Stimulated activated CD4-positive, alpha-beta T cell treated with anti-CD3 and anti-CD28 coated beads, TNF-alpha, amount 100 ng/mL, for 48 hours (primary cell): ENCODE measurements around the gene HNF4A.

Source experiments
- DNase-seq, 3 donors: peaks; one replicate each; pipeline ENCODE4 v3.0.0-alpha.2; 2020; ENCODE audit warnings: low read depth in 3 of 3

Gene HNF4A

GRCh38 chr20:44392088-44392775 lies 36.7 kb downstream of the HNF4A start:
- no peak for DNase-seq

DNA sequence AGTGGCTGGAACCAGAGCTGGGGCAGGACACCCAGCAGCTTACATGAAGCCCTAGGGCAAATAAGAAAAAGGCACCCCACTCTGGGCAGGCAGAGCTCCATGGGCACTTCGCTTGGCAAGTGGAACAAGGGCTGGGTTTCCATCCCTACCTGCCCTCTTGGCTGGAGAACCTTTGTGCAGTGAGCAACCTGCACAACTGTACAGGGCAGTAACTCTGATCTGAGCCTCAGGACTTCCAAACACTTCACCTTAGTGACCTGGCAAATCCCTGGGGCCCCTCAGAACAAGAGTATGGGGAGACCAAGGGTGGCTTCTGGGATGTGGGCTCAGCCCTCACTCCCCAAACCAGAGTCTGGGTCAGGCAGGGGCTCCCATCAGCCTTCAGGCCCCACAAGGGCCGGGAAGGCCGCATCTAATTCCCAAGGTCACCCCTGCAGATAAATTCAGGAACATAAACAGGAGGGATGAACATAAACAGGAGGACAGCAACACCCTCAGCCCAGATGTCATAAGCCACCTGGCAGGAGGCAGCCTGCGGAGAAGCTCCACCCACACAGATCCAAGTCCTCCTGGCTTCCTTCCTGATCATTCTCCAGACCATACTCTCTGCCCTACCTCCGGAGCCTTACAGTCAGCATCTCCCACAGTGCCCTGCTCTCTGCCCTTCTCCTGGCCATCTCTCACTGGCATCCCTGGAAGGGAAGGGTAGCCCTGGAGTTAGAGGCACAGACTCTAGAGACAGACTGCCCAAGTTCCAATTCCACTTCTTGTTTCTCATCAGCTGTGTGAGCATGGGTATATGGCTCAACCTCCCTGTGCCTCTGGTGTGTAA lies 37.5 kb downstream of the HNF4A start:
- DNase-seq, result no peak

DNA sequence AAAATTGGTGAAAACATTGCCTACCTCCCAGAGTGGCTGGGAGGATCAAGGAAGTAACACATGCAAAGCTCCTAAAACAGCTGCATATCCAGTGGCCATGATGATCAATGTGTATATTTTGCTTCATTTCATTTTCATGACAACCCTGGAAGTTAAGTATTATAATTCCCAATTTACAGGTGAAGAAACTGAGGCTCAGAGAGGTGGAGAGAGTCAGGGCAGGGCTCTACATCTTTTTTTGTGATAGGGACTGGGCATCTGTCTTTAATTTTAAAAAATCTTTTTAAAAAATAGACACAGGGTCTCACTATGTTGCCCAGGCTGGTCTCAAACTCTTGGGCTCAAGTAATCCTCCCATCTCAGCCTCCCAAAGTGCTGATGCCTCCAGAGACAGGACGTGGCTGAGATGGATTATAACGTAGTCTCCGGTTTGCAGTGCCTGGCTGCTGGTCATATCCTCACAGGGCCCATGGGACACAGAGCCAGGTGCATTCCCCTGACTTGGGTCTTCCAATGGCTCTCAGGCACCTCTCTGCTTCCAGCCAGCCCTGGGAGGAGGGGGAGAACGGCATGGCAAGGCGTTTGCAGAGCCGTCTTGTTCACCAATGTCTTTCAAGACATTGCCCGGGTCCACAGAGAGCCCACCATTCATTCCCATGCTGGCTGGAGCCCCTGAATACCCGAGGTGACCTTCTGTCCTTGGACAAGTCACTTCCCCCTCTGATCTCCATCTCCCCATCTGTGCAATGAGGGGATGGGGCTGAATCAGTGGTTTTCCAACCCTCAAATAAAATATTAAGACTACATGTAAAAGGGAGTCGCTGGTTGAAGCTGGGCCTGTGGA lies 38.3 kb downstream of the HNF4A start:
- no peak for DNase-seq

- no peak for DNase-seq
These were observed 38.9 kb downstream of the HNF4A start for GRCh38 chr20:44394452-44394701.

GRCh38 chr20:44394702-44395460 lies 39.4 kb downstream of the HNF4A start:
- DNase-seq, result no peak

- no peak for DNase-seq
These were observed 40.2 kb downstream of the HNF4A start for GRCh38 chr20:44395461-44396340.

GRCh38 chr20:44396369-44397130 lies 41.1 kb downstream of the HNF4A start:
- DNase-seq, result no peak

DNA sequence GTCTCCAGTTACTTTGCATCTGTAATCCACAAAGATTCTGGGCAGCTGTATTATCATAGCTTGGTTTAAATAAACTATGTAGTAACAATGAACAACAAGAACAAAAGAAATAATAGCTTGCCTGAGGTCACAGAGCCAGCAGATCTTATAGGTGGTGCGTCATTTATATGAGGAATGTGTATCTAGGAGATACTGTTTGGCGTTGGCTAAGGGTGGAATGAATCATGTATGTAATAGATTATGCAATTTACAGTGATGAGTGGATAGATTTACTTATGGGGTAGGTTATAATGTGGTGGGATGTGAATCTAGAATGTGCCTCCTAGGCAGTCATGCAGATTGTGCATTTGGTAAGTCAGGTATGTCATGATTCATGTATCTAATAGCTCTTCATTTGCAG lies 42.8 kb downstream of the HNF4A start:
- DNase-seq, result no peak

GRCh38 chr20:44399446-44399845 lies 43.9 kb downstream of the HNF4A start:
- DNase-seq, result no peak

GRCh38 chr20:44400671-44400969 lies 45.1 kb downstream of the HNF4A start:
- DNase-seq, result no peak

GRCh38 chr20:44400970-44401769 lies 45.7 kb downstream of the HNF4A start:
- DNase-seq, result no peak

- no peak for DNase-seq
These were observed 46.4 kb downstream of the HNF4A start for GRCh38 chr20:44401770-44402390.

- DNase-seq, result no peak
These were observed 47.1 kb downstream of the HNF4A start for GRCh38 chr20:44402391-44403193.

GRCh38 chr20:44403194-44404112 lies 48.0 kb downstream of the HNF4A start:
- no peak for DNase-seq

GRCh38 chr20:44404204-44405181 lies 49.0 kb downstream of the HNF4A start:
- DNase-seq, result no peak

DNA sequence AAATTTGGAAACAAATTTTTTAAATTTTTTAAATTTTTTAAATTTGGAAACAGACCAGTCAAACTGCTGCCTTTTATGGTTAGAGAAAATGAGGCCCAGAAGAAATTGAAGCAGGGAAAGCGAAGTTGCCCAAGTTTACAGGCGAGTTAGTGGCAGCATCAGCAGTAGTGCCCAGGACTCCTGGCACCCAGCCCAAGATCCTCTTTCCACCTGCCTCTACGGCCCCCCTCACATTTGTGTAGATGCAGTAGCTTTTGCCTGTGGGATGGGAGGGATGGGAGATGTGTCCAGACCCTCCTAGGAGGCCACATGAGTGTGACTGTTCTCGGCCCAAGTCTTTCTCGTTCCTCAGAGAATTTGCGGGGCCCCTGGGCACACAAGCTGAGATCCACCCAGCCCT lies 49.8 kb downstream of the HNF4A start:
- no peak for DNase-seq
